GM12892 (cell line): ENCODE results near the gene RGL4.

ENCODE experiments used
- POLR2A ChIP-seq: IDR thresholded peaks from 2 replicates; pipeline ENCODE4 v1.6.1; 2011; ENCODE audit warnings: low read depth, low read length, control low read depth
- POLR2AphosphoS5 ChIP-seq: IDR thresholded peaks from 2 replicates; pipeline ENCODE4 v1.6.1; 2011; ENCODE audit warnings: low read depth, low read length, control low read depth

- TF ChIP-seq POLR2AphosphoS5 (no peak), POLR2A (no peak)
Observed at GRCh38 chr22:23652286-23652685, 38.5 kb upstream of the RGL4 start.
